ENCODE results near the gene GNPTG.

Gene GNPTG

GRCh38 chr16:1335211-1335971 is 16.3 kb upstream of the GNPTG start:
- Histone ChIP-seq H3K27me3 (peaks cover 78% of the 10 kb centered on the region), H3K4me1 (peaks cover 7% of the 10 kb centered on the region; the same call in 1 of the 2 replicates)

DNA sequence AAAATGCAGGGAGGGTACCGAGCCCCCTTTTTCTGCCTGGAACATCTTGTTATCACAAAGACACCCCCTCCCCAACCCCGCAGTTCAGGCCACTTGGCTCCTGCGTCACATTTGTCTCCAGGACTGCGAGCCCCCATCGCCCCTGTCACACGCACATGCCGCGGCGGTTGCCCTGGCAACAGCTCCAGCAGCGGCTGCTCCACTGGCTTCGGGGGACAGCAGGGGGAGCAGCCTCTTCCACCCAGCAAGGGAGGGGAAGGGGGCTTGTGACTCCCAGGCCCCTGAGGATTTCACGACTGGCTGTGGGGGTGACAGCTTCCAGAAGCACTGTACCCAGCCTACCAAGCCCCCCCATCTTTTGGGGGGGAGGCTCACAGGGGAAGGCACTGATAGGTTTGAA is 15.7 kb upstream of the GNPTG start:
- TF ChIP-seq CTCF (IDR thresholded peaks at IDR 0.05; ENCODE audit: low read depth, low read length) = peak; percentile 16; the same call in 1 of the 2 replicates
- no peaks in the 10 kb centered on the region for H3K36me3 ChIP-seq
- H3K4me3 ChIP-seq (ENCODE audit: low read depth, low read length) = no peak overlapping the region
- no peaks in the 10 kb centered on the region for H3K9me3 ChIP-seq
- no peak for DNase-seq
- H3K4me1 ChIP-seq = peaks cover 7% of the 10 kb centered on the region; the same call in 1 of the 2 replicates
- H3K27me3 ChIP-seq = peaks cover 78% of the 10 kb centered on the region

More at GRCh38 chr16:1335211-1335971, 16.3 kb upstream of the GNPTG start:
- Histone ChIP-seq H3K36me3 (no peaks in the 10 kb centered on the region), H3K9me3 (peaks cover 2% of the 10 kb centered on the region; the same call in 1 of the 2 replicates), H3K4me3 (ENCODE audit: low read depth, low read length) (no peak overlapping the region)
- no peak for DNase-seq
- no peak for TF ChIP-seq CTCF (IDR thresholded peaks at IDR 0.05; ENCODE audit: low read depth, low read length)

DNA sequence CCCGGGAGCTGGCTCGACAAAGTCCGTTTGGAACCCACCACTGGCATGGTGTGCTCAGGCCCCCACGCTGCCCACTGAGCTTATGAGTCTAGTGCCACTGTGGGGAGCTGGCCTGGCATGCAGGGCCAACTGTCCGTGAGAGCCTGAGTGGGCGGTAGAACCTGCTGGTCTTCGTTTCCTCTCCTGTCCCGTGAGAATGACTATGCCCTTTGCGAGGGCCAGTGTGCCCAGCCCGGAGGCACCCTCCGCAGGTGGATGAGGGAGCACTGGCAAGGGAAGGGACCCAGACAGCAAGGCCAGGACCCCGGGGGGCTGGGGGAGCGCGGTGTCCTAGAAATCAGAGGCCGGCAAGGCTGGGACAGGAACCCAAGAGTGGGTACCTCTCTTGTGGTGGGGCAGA is 15.1 kb upstream of the GNPTG start:
- H3K36me3 ChIP-seq = no peaks in the 10 kb centered on the region
- no peak for DNase-seq
- no peak for TF ChIP-seq CTCF (IDR thresholded peaks at IDR 0.05; ENCODE audit: low read depth, low read length)
- H3K9me3 ChIP-seq = no peaks in the 10 kb centered on the region
- H3K27me3 ChIP-seq = peaks cover 77% of the 10 kb centered on the region
- no peak overlapping the region for H3K4me3 ChIP-seq (ENCODE audit: low read depth, low read length)
- H3K4me1 ChIP-seq = peaks cover 7% of the 10 kb centered on the region; the same call in 1 of the 2 replicates

DNA sequence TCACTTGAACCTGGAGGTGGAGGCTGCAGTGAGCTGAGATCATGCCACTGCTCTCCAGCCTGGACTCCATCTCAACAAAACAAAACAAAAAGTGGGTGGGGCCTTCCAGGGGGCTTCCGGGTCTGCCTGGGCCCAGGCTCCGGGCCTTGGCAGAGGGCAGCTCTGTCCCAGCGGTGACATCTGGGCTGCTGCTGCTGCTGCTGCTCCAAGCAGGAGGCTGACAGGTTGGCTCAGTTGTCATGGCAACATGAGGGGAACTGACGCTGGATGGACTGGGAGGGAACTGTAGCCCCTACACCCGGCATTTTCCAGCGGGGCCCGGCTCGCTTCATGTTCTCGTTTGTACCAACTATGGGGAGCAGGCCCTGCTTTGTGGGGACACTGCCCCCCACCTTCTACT is 14.2 kb upstream of the GNPTG start:
- Histone ChIP-seq H3K27me3 (peaks cover 68% of the 10 kb centered on the region), H3K9me3 (no peaks in the 10 kb centered on the region), H3K4me1 (peaks cover 3% of the 10 kb centered on the region), H3K4me3 (ENCODE audit: low read depth, low read length) (no peak overlapping the region), H3K36me3 (no peaks in the 10 kb centered on the region)
- no peak for TF ChIP-seq CTCF (IDR thresholded peaks at IDR 0.05; ENCODE audit: low read depth, low read length)
- DNase-seq = peak; percentile 46

- Histone ChIP-seq H3K4me3 (ENCODE audit: low read depth, low read length) (no peak overlapping the region), H3K27me3 (peaks cover 61% of the 10 kb centered on the region), H3K4me1 (peaks cover 5% of the 10 kb centered on the region), H3K9me3 (no peaks in the 10 kb centered on the region), H3K36me3 (no peaks in the 10 kb centered on the region)
- DNase-seq = peak; percentile 78
- TF ChIP-seq CTCF (IDR thresholded peaks at IDR 0.05; ENCODE audit: low read depth, low read length) = peak; percentile 70
These were observed 13.5 kb upstream of the GNPTG start for GRCh38 chr16:1338119-1338730.

Data from BE2C (cell line).